Mesenchymal stem cell (in vitro differentiated cells and primary cell): ENCODE data around the gene MPRIP.

Source experiments
- DNase-seq: peaks from one replicate; pipeline ENCODE4 v3.0.0-alpha.2; 2013
- H2AFZ ChIP-seq: one replicate; pipeline ENCODE4 v1.6.1; 2013; ENCODE audit warnings: low read depth, mild to moderate bottlenecking, control low read depth, inconsistent platforms, low read length, moderate library complexity
- H2AK5ac ChIP-seq: 2 replicates; pipeline ENCODE4 v1.6.1; 2013; ENCODE audit warnings: low read length, moderate library complexity, mild to moderate bottlenecking, inconsistent platforms; ENCODE audit not compliant: severe bottlenecking
- H2BK120ac ChIP-seq: one replicate; pipeline ENCODE4 v1.6.1; 2013; ENCODE audit warnings: low read depth, mild to moderate bottlenecking, inconsistent platforms, low read length, moderate library complexity
- H2BK12ac ChIP-seq, 2 experiments: one replicate each; pipeline ENCODE4 v1.6.1; 2013; ENCODE audit warnings: inconsistent platforms in 2 of 2, low read length in 2 of 2, mild to moderate bottlenecking in 2 of 2, moderate library complexity in 2 of 2, control low read depth in 1 of 2
- H2BK15ac ChIP-seq: one replicate; pipeline ENCODE4 v1.6.1; 2013; ENCODE audit warnings: mild to moderate bottlenecking, low read depth, inconsistent platforms; ENCODE audit not compliant: poor library complexity, severe bottlenecking
- H2BK5ac ChIP-seq: 2 replicates; pipeline ENCODE4 v1.6.1; 2013; ENCODE audit warnings: low read depth, mild to moderate bottlenecking, low read length, control low read depth, inconsistent platforms; ENCODE audit not compliant: poor library complexity, severe bottlenecking
- H3K14ac ChIP-seq, 2 experiments: one replicate each; pipeline ENCODE4 v1.6.1; 2013; ENCODE audit warnings: inconsistent platforms in 2 of 2, low read length in 2 of 2, control low read depth in 1 of 2, mild to moderate bottlenecking in 1 of 2, moderate library complexity in 1 of 2
- H3K18ac ChIP-seq, 2 experiments: one replicate each; pipeline ENCODE4 v1.6.1; 2013; ENCODE audit warnings: inconsistent platforms in 2 of 2, low read length in 2 of 2, control low read depth in 1 of 2, low read depth in 1 of 2, mild to moderate bottlenecking in 1 of 2
- H3K23ac ChIP-seq, 2 experiments: one replicate each; pipeline ENCODE4 v1.6.1; 2013; ENCODE audit warnings: inconsistent platforms in 2 of 2, low read length in 2 of 2, mild to moderate bottlenecking in 2 of 2, moderate library complexity in 2 of 2, control low read depth in 1 of 2
- H3K27ac ChIP-seq: 2 replicates; pipeline ENCODE4 v1.5.1; 2013; ENCODE audit warnings: mild to moderate bottlenecking, moderate library complexity, low read length, control low read depth, inconsistent platforms; ENCODE audit not compliant: poor library complexity, severe bottlenecking
- H3K27me3 ChIP-seq, 2 experiments: 2 replicates each; pipeline versions ENCODE4 v1.6.1 to v1.7.0; 2013; ENCODE audit warnings: low read length in 2 of 2, mild to moderate bottlenecking in 2 of 2, moderate library complexity in 2 of 2, control low read depth in 1 of 2, inconsistent platforms in 1 of 2; ENCODE audit not compliant: control insufficient read depth in 1 of 2, insufficient read depth in 1 of 2
- H3K36me3 ChIP-seq, 2 experiments: 2 replicates each; pipeline versions ENCODE4 v1.6.1 to v1.7.0; 2013; ENCODE audit warnings: low read length in 2 of 2, control low read depth in 1 of 2, inconsistent platforms in 1 of 2, low read depth in 1 of 2, mild to moderate bottlenecking in 1 of 2; ENCODE audit not compliant: insufficient read depth in 2 of 2, control insufficient read depth in 1 of 2
- H3K4ac ChIP-seq, 2 experiments: one replicate each; pipeline ENCODE4 v1.6.1; 2013; ENCODE audit warnings: inconsistent platforms in 2 of 2, low read length in 2 of 2, mild to moderate bottlenecking in 2 of 2, moderate library complexity in 2 of 2, control low read depth in 1 of 2, low read depth in 1 of 2
- H3K4me1 ChIP-seq: 2 replicates; pipeline ENCODE4 v1.6.1; 2013; ENCODE audit warnings: low read depth, low read length, control low read depth; ENCODE audit not compliant: control insufficient read depth, insufficient read depth
- H3K4me2 ChIP-seq: 2 replicates; pipeline ENCODE4 v1.6.1; 2013; ENCODE audit warnings: low read length, mild to moderate bottlenecking, inconsistent platforms; ENCODE audit not compliant: poor library complexity, severe bottlenecking
- H3K4me3 ChIP-seq, 2 experiments: 2 replicates each; pipeline versions ENCODE4 v1.5.1 to v1.7.0; 2013; ENCODE audit warnings: low read length in 2 of 2, mild to moderate bottlenecking in 2 of 2, control low read depth in 1 of 2, low read depth in 1 of 2; ENCODE audit not compliant: insufficient read depth in 1 of 2
- H3K79me1 ChIP-seq: replicated peaks from 2 replicates; pipeline ENCODE4 v1.6.1; 2013; ENCODE audit warnings: mild to moderate bottlenecking, control low read depth, low read length, inconsistent platforms; ENCODE audit not compliant: poor library complexity, severe bottlenecking
- H3K9ac ChIP-seq: 2 replicates; pipeline ENCODE4 v1.7.0; 2013; ENCODE audit warnings: mild to moderate bottlenecking, low read length, moderate library complexity
- H3K9me3 ChIP-seq: 2 replicates; pipeline ENCODE4 v1.7.0; 2013; ENCODE audit warnings: mild to moderate bottlenecking, low read length; ENCODE audit not compliant: control insufficient read depth
- H4K8ac ChIP-seq: one replicate; pipeline ENCODE4 v1.6.1; 2013; ENCODE audit warnings: inconsistent platforms, mild to moderate bottlenecking, low read length, moderate library complexity
- H4K91ac ChIP-seq: one replicate; pipeline ENCODE4 v1.6.1; 2013; ENCODE audit warnings: mild to moderate bottlenecking, low read length, inconsistent platforms
- WGBS: methylation state at CpG from one replicate; pipeline ENCODE4 v1.1.7; 2013; ENCODE audit warnings: mixed read lengths; 5-methylcytosine and 5-hydroxymethylcytosine counted together

The MPRIP gene

DNA sequence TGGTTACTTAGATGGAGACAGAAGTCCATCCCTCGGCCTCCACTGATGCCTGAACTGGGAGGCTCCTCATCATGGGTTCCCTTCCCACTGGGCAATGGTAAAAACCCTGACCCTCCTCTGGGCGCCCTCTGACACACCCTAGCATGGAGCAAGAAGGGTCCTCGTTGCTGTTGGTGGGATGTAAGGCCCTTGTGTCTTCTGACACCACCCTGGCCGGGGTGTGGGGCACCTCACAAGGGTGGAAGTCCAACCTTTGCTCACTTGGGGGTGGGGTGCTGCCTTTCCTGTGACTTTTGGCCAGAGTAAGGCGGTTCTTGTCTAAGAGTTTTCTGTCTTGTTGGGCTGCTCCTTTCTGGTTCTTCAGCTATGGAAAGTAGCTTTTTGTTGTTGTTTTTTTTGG, 28.7 kb downstream of the MPRIP start:
- Histone ChIP-seq H4K8ac (peak overlapping the region; percentile 65), H3K9me3 (no peaks in the 10 kb centered on the region), H3K9ac (no peak overlapping the region), H3K18ac (no peak overlapping the region), H3K36me3 (peaks cover 10 to 27% of the 10 kb centered on the region in 2 experiments), H3K79me1 (peaks cover 17% of the 10 kb centered on the region), H3K27me3 (no peaks in the 10 kb centered on the region), H2AK5ac (no peak overlapping the region), H3K23ac (no peak overlapping the region), H4K91ac (peak overlapping the region; percentile 10), H2BK5ac (no peak overlapping the region), H3K27ac (no peak overlapping the region), H3K4me3 (no peak overlapping the region), H3K14ac (no peak overlapping the region), H2BK12ac (peak overlapping the region in 1 of 2 experiments; percentile 70), H3K4me2 (no peak overlapping the region), H3K4ac (no peak overlapping the region), H2BK120ac (no peak overlapping the region), H2AFZ (no peak overlapping the region), H3K4me1 (peaks cover 33% of the 10 kb centered on the region), H2BK15ac (peak overlapping the region; percentile 35)
- WGBS, result 87% methylated on average over 5 of the region's 5 CpGs
- DNase-seq, result no peak

- no peak overlapping the region for H3K4me3 ChIP-seq
- peak overlapping the region; percentile 5 for H4K91ac ChIP-seq
- H3K9me3 ChIP-seq, result no peaks in the 10 kb centered on the region
- peak overlapping the region in 1 of 2 experiments; percentile 39 for H3K14ac ChIP-seq
- no peak overlapping the region for H3K4ac ChIP-seq
- no peak overlapping the region for H4K8ac ChIP-seq
- DNase-seq, result no peak
- peaks cover 33% of the 10 kb centered on the region for H3K4me1 ChIP-seq
- H3K4me2 ChIP-seq, result no peak overlapping the region
- peaks cover 23% of the 10 kb centered on the region for H3K79me1 ChIP-seq
- 95% methylated on average over 14 of the region's 14 CpGs for WGBS
- H3K27me3 ChIP-seq, result no peaks in the 10 kb centered on the region
- H2AFZ ChIP-seq, result no peak overlapping the region
- no peak overlapping the region for H2BK15ac ChIP-seq
- no peak overlapping the region for H2AK5ac ChIP-seq
- H2BK120ac ChIP-seq, result no peak overlapping the region
- H2BK12ac ChIP-seq, result no peak overlapping the region
- no peak overlapping the region for H3K18ac ChIP-seq
- no peak overlapping the region for H2BK5ac ChIP-seq
- no peak overlapping the region for H3K9ac ChIP-seq
- H3K36me3 ChIP-seq, result peaks cover 15 to 27% of the 10 kb centered on the region in 2 experiments
- no peak overlapping the region for H3K27ac ChIP-seq
- peak overlapping the region in 1 of 2 experiments; percentile 79 for H3K23ac ChIP-seq
Observed at GRCh38 chr17:17071531-17072360, 29.5 kb downstream of the MPRIP start.

DNA sequence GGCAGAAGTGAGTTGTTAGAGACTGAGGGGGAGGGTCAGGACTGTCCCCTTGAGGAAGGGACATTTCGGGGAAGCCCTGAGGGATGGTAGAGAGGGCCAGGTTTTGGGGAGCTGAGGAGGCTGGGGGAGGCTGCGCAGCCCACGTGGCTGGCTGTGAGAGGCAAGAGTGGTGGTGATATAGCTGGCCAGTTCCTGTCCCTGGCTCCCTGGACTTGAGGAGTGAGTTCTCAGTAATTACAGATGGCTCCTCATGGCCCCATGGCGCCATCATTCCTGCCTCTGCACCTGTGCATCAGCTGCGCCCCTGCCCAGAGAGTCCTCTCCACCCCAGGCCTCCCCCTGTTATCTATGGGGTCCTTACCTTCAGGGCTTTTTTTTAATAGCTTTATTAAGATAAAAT, 30.3 kb downstream of the MPRIP start:
- Histone ChIP-seq H3K14ac (no peak overlapping the region), H2BK120ac (no peak overlapping the region), H3K9ac (no peak overlapping the region), H3K79me1 (peaks cover 26% of the 10 kb centered on the region), H2BK5ac (no peak overlapping the region), H4K8ac (no peak overlapping the region), H2AK5ac (no peak overlapping the region), H3K27me3 (no peaks in the 10 kb centered on the region), H3K9me3 (no peaks in the 10 kb centered on the region), H3K23ac (peak overlapping the region in 1 of 2 experiments; percentile 48), H3K4me1 (peaks cover 32% of the 10 kb centered on the region), H3K4me3 (no peak overlapping the region), H2BK15ac (peak overlapping the region; percentile 6), H3K4me2 (no peak overlapping the region), H2BK12ac (peak overlapping the region in 1 of 2 experiments; percentile 68), H3K18ac (peak overlapping the region in 1 of 2 experiments; percentile 41), H3K4ac (no peak overlapping the region), H3K36me3 (peaks cover 22 to 27% of the 10 kb centered on the region in 2 experiments), H4K91ac (no peak overlapping the region), H3K27ac (no peak overlapping the region), H2AFZ (no peak overlapping the region)
- WGBS, result 100% methylated on average over 2 of the region's 5 CpGs
- DNase-seq, result no peak

DNA sequence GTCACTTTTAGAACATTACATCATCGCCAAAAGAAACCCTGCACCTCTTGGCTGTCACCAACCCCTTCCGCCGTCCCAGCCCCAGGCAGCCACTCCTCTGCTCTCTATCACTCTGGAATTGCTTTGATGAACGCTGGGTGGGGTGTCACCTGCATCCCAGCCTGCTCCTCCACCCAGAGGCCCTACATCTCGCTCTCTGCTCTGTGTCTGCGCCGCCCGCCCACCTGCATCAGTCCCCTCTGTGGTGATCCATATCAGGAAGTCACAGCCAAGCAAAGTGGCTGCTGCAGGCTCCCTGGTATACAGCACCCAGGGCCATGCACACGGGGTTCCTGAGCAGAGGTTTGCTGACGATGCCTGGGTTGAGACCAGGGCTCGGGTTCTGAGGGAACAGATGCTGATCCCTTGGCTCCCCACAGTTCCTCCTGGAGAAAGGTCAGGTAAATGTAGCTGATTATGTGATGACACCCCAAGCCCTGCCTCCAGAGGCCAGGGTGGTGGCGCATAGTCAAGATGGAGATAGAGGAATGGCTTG, 30.8 kb downstream of the MPRIP start:
- H3K4ac ChIP-seq, result no peak overlapping the region
- H3K14ac ChIP-seq, result peak overlapping the region in 1 of 2 experiments; percentile 35
- no peak overlapping the region for H2AK5ac ChIP-seq
- H3K4me1 ChIP-seq, result peaks cover 34% of the 10 kb centered on the region
- H2BK5ac ChIP-seq, result no peak overlapping the region
- 96% methylated on average over 12 of the region's 12 CpGs for WGBS
- no peak overlapping the region for H2BK120ac ChIP-seq
- H3K79me1 ChIP-seq, result peaks cover 28% of the 10 kb centered on the region
- no peak overlapping the region for H3K4me3 ChIP-seq
- no peak overlapping the region for H4K91ac ChIP-seq
- H3K9me3 ChIP-seq, result no peaks in the 10 kb centered on the region
- H3K36me3 ChIP-seq, result peaks cover 28 to 31% of the 10 kb centered on the region in 2 experiments
- H4K8ac ChIP-seq, result no peak overlapping the region
- DNase-seq, result no peak
- no peak overlapping the region for H3K9ac ChIP-seq
- H3K23ac ChIP-seq, result no peak overlapping the region
- H2BK15ac ChIP-seq, result no peak overlapping the region
- H2AFZ ChIP-seq, result no peak overlapping the region
- peak overlapping the region in 1 of 2 experiments; percentile 28 for H3K18ac ChIP-seq
- peak overlapping the region in 1 of 2 experiments; percentile 76 for H2BK12ac ChIP-seq
- no peaks in the 10 kb centered on the region for H3K27me3 ChIP-seq
- H3K4me2 ChIP-seq, result no peak overlapping the region
- no peak overlapping the region for H3K27ac ChIP-seq
